WTC11 (cell line): ENCODE measurements around the gene GALR3. TPM values are rescaled to one million over a fixed set of nuclear protein-coding genes. Genes with fewer than 3 reads are reported as not detected.

Source experiments
- ATAC-seq: fragments of 200-7000 bp; cut with Tn5 transposase; 2 replicates; pipeline ENCODE4 v1.10.0; 2021; ENCODE audit warnings: mild to moderate bottlenecking, moderate library complexity
- CTCF ChIA-PET: fragments of 300-600 bp; sonication (Branson Sonifier 250); formaldehyde crosslinking; loops from one replicate; lab custom pipeline; 2021; ENCODE audit warnings: antibody characterized with exemption; lab: Charles Lee
- POLR2A ChIA-PET: fragments of 350-600 bp; sonication (Branson Sonifier 250); formaldehyde crosslinking; loops from one replicate; lab custom pipeline; 2021; ENCODE audit warnings: antibody characterized with exemption; lab: Charles Lee
- DNase-seq: peaks from one replicate; pipeline ENCODE4 v3.0.0; 2021; ENCODE audit warnings: low spot score
- H3K27ac Mint-ChIP-seq: 2 replicates; pipeline ENCODE4 v1.8.0; 2021; ENCODE audit warnings: mixed read lengths
- H3K27me3 Mint-ChIP-seq: 2 replicates; pipeline ENCODE4 v1.8.0; 2021; ENCODE audit warnings: low read depth, mild to moderate bottlenecking, moderate library complexity, mixed read lengths
- H3K36me3 Mint-ChIP-seq: 2 replicates; pipeline ENCODE4 v1.8.0; 2021; ENCODE audit warnings: mixed read lengths
- H3K4me1 Mint-ChIP-seq: 2 replicates; pipeline ENCODE4 v1.8.0; 2022; ENCODE audit warnings: mixed read lengths
- H3K4me3 Mint-ChIP-seq: 2 replicates; pipeline ENCODE4 v1.8.0; 2021; ENCODE audit warnings: mild to moderate bottlenecking, moderate library complexity, mixed read lengths
- H3K9me3 Mint-ChIP-seq: 2 replicates; pipeline ENCODE4 v1.8.0; 2021; ENCODE audit warnings: mixed read lengths
- ARID4B ChIP-seq: sonication (generic); formaldehyde crosslinking; IDR thresholded peaks from 2 replicates; pipeline ENCODE4 v1.8.0; 2023; ENCODE audit warnings: missing genetic modification reagents, mild to moderate bottlenecking, borderline replicate concordance
- ATF1 ChIP-seq: sonication (generic); formaldehyde crosslinking; IDR thresholded peaks from 2 replicates; pipeline ENCODE4 v1.8.1; 2023; ENCODE audit warnings: mild to moderate bottlenecking, moderate library complexity, missing genetic modification reagents
- CREB1 ChIP-seq: sonication (generic); formaldehyde crosslinking; IDR thresholded peaks from 2 replicates; pipeline ENCODE4 v1.8.0; 2023; ENCODE audit warnings: mild to moderate bottlenecking, missing genetic modification reagents
- FOXP4 ChIP-seq: sonication (generic); formaldehyde crosslinking; IDR thresholded peaks from 2 replicates; pipeline ENCODE4 v1.8.0; 2022; ENCODE audit warnings: mild to moderate bottlenecking, missing genetic modification reagents
- GABPB1 ChIP-seq: sonication (generic); formaldehyde crosslinking; IDR thresholded peaks from 2 replicates; pipeline ENCODE4 v1.8.1; 2023; ENCODE audit warnings: mild to moderate bottlenecking, missing genetic modification reagents
- JAZF1 ChIP-seq: fragments of 250-450 bp; sonication (Bioruptor Pico); IDR thresholded peaks from 2 replicates; pipeline ENCODE4 v1.9.0; 2021; ENCODE audit warnings: moderate library complexity, mild to moderate bottlenecking, inconsistent platforms
- JUN ChIP-seq: sonication (generic); formaldehyde crosslinking; IDR thresholded peaks from 2 replicates; pipeline ENCODE4 v1.8.0; 2023; ENCODE audit warnings: mild to moderate bottlenecking, missing genetic modification reagents
- MLX ChIP-seq: sonication (generic); formaldehyde crosslinking; IDR thresholded peaks from 2 replicates; pipeline ENCODE4 v1.8.1; 2023; ENCODE audit warnings: mild to moderate bottlenecking, missing genetic modification reagents, moderate library complexity
- SMAD3 ChIP-seq: sonication (generic); formaldehyde crosslinking; IDR thresholded peaks from 2 replicates; pipeline ENCODE4 v1.8.0; 2022; ENCODE audit warnings: missing genetic modification reagents, mild to moderate bottlenecking, borderline replicate concordance
- TEAD4 ChIP-seq: sonication (generic); formaldehyde crosslinking; IDR thresholded peaks from 2 replicates; pipeline ENCODE4 v1.8.0; 2022; ENCODE audit warnings: mild to moderate bottlenecking, missing genetic modification reagents
- ZNF138 ChIP-seq: sonication (generic); formaldehyde crosslinking; conservative IDR thresholded peaks from 2 replicates; pipeline ENCODE4 v1.8.1; 2022; ENCODE audit warnings: mild to moderate bottlenecking, moderate library complexity, missing genetic modification reagents
- total RNA-seq: library from RNA; stranded (reverse); gene quantifications from 3 replicates; pipeline ENCODE4 v1.2.3, GENCODE V29; 2021
- TF ChIP-seq, protein P1 (sequence below): sonication (generic); formaldehyde crosslinking; IDR thresholded peaks from 2 replicates; pipeline ENCODE4 v1.8.1; 2022; ENCODE audit warnings: low read depth, mild to moderate bottlenecking, moderate library complexity, missing genetic modification reagents, borderline replicate concordance
- TF ChIP-seq, protein P2 (sequence below): sonication (generic); formaldehyde crosslinking; IDR thresholded peaks from 2 replicates; pipeline ENCODE4 v1.8.1; 2023; ENCODE audit warnings: mild to moderate bottlenecking, missing genetic modification reagents, moderate library complexity
- TF ChIP-seq, protein P3 (sequence below): sonication (generic); formaldehyde crosslinking; conservative IDR thresholded peaks from 2 replicates; pipeline ENCODE4 v1.8.1; 2022; ENCODE audit warnings: mild to moderate bottlenecking, missing genetic modification reagents

GALR3 gene
- total RNA-seq, 1 experiment from 2014 or later, result 0.79 TPM

DNA sequence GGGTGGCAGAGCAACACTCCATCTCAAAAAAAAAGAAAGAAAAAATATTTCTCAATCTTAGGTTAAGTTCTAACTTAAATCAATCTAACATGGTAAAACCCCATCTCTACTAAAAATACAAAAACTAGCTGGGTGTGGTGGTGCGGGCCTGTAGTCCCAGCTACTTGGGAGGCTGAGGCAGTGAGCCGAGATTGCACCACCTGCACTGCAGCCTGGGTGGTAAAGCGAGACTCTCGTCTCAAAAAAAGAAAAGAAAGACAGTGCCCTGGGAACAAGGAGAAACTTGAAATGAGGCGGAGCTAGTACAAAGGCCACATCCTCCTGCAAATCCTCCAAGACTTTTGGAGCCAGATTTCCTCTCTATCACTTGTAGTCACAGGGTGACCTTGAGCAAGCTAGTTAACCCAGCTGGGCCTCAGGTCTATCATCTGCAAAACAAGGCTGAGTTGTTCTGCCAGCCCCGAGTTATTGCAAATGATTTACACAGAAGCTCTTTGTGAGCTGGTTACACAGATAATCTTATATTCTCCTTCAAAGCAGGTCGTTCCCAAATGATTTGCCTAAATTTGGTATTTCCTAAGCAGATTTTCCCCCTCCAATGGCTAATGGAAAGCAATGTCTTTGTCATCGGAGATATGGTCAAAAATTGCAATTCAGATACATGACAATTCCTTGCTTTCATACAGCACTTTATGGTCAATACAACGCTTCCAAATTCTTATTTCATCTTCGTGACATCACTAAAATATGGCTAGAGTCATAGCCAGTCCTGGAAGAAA lies 19.0 kb downstream of the GALR3 start:
- Mint-ChIP-seq H3K27me3 (no peaks in the 10 kb centered on the region), H3K27ac (peak overlapping the region; percentile 26; the same call in 1 of the 2 replicates), H3K36me3 (peaks cover 15% of the 10 kb centered on the region), H3K4me3 (peak overlapping the region; percentile 62), H3K4me1 (peaks cover 11% of the 10 kb centered on the region), H3K9me3 (peaks cover 5% of the 10 kb centered on the region; the same call in 1 of the 2 replicates)
- TF ChIP-seq JUN (CRISPR knock-in tag) (no peak), GABPB1 (CRISPR knock-in tag) (0 out of 2 replicates have a peak, but pooled peaks have one; percentile 15), MLX (CRISPR knock-in tag) (no peak), ARID4B (CRISPR knock-in tag) (no peak), JAZF1 (CRISPR knock-in tag) (no peak)
- POLR2A ChIA-PET, result no interaction called here
- CTCF ChIA-PET, result interaction anchor here (0.5 to 3.4 kb wide), 3 partner anchors 17 to 81 kb away, joined by 4 to 42 read pairs (median 4); no protein-coding TSS in a partner anchor
- no peak for DNase-seq
- no peak for ATAC-seq

- Mint-ChIP-seq H3K27me3 (no peaks in the 10 kb centered on the region), H3K4me1 (peaks cover 19% of the 10 kb centered on the region), H3K27ac (peak overlapping the region; percentile 97), H3K4me3 (peak overlapping the region; percentile 92), H3K36me3 (peaks cover 7% of the 10 kb centered on the region), H3K9me3 (peaks cover 5% of the 10 kb centered on the region; the same call in 1 of the 2 replicates)
- ATAC-seq (peak; percentile 19), DNase-seq (peak; percentile 59)
- ChIA-PET POLR2A (interaction anchor here (0.9 to 1.7 kb wide), 3 partner anchors 36 to 44 kb away, joined by 3 to 5 read pairs (median 5); partner anchors contain the start of gene GCAT), CTCF (interaction anchor here (0.7 to 3.4 kb wide), 14 partner anchors 14 to 282 kb away, joined by 3 to 42 read pairs (median 5); partner anchors contain the start of genes GALR3 and GCAT)
- TF ChIP-seq CREB1, result no peak
- peak; percentile 49; the same call in 1 of the 2 replicates for TF ChIP-seq FOXP4 (CRISPR knock-in tag)
These were observed 20.5 kb downstream of the GALR3 start for GRCh38 chr22:37843741-37844089.

DNA sequence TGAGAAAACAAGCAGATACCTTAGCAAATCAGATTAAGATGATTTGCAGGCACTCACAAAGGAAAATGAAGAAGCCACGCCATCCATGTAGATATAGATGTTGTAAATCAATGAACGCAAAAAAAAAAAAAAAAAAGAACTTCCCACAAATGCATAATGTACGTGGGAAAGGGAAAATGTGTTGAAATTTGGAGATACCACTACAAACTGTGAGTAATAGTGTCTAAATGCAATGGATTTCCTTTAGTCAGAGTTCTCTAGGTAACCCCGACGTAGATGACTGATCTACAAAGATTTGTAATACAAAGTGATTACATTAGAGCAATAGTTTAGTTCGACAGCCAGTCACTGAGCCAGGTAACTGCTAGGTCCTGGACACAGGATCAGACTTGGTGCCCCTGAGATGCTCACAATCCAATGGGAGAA lies 21.7 kb downstream of the GALR3 start:
- Mint-ChIP-seq H3K4me1 (peaks cover 22% of the 10 kb centered on the region), H3K27me3 (no peaks in the 10 kb centered on the region), H3K4me3 (peak overlapping the region; percentile 74), H3K36me3 (peaks cover 1% of the 10 kb centered on the region; the same call in 1 of the 2 replicates), H3K9me3 (peaks cover 5% of the 10 kb centered on the region; the same call in 1 of the 2 replicates), H3K27ac (0 out of 2 replicates have a peak overlapping the region, but pooled peaks have one; percentile 53)
- CTCF ChIA-PET, result interaction anchor here (1.0 to 3.4 kb wide), 9 partner anchors 18 to 238 kb away, joined by 3 to 42 read pairs (median 5); partner anchors contain the start of gene GCAT
- ATAC-seq (no peak), DNase-seq (no peak)
- POLR2A ChIA-PET, result interaction anchor here (1.1 to 1.7 kb wide), 2 partner anchors 37 to 40 kb away, joined by 5 read pairs; partner anchors contain the start of gene GCAT
- no peak for TF ChIP-seq SMAD3 (CRISPR knock-in tag)
- TF ChIP-seq, protein P1, sequence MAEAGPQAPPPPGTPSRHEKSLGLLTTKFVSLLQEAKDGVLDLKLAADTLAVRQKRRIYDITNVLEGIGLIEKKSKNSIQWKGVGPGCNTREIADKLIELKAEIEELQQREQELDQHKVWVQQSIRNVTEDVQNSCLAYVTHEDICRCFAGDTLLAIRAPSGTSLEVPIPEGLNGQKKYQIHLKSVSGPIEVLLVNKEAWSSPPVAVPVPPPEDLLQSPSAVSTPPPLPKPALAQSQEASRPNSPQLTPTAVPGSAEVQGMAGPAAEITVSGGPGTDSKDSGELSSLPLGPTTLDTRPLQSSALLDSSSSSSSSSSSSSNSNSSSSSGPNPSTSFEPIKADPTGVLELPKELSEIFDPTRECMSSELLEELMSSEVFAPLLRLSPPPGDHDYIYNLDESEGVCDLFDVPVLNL, result no peak
- no peak for TF ChIP-seq ZNF138 (CRISPR knock-in tag)
- no peak for TF ChIP-seq ATF1 (CRISPR knock-in tag)
- no peak for TF ChIP-seq ARID4B (CRISPR knock-in tag)
- no peak for TF ChIP-seq TEAD4 (CRISPR knock-in tag)
- TF ChIP-seq, protein P2, sequence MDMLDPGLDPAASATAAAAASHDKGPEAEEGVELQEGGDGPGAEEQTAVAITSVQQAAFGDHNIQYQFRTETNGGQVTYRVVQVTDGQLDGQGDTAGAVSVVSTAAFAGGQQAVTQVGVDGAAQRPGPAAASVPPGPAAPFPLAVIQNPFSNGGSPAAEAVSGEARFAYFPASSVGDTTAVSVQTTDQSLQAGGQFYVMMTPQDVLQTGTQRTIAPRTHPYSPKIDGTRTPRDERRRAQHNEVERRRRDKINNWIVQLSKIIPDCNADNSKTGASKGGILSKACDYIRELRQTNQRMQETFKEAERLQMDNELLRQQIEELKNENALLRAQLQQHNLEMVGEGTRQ (CRISPR knock-in tag), result no peak
- TF ChIP-seq, protein P3, sequence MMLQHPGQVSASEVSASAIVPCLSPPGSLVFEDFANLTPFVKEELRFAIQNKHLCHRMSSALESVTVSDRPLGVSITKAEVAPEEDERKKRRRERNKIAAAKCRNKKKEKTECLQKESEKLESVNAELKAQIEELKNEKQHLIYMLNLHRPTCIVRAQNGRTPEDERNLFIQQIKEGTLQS, result no peak
